Testis (tissue), 3 donors: ENCODE results near the gene RNU6-9. TPM values are rescaled to one million over a fixed set of nuclear protein-coding genes. Genes with fewer than 3 reads are reported as not detected.
A peak's percentile ranks its signal among the peaks of the same experiment; 100 is the strongest.

Experiments used
- DNase-seq: peaks from one replicate; pipeline ENCODE4 v3.0.0-alpha.2; 2019
- H3K27ac ChIP-seq, 2 donors: fragments of 200-600 bp; sonication (generic); one replicate each; pipeline ENCODE4 v1.5.1; 2019
- H3K27me3 ChIP-seq: fragments of 200-600 bp; sonication (generic); one replicate; pipeline ENCODE4 v1.5.1; 2019
- H3K36me3 ChIP-seq: fragments of 200-600 bp; sonication (generic); one replicate; pipeline ENCODE4 v1.5.1; 2017; ENCODE audit warnings: low read depth; ENCODE audit errors: missing control alignments
- H3K4me1 ChIP-seq: fragments of 200-600 bp; sonication (generic); one replicate; pipeline ENCODE4 v1.5.1; 2019
- H3K4me3 ChIP-seq, 2 donors: fragments of 200-600 bp; sonication (generic); one replicate each; pipeline ENCODE4 v1.5.1; 2017 to 2019
- H3K9me3 ChIP-seq: fragments of 200-600 bp; sonication (generic); one replicate; pipeline ENCODE4 v1.5.1; 2017
- CTCF ChIP-seq, 3 experiments: fragments of 450-650 bp in 2 of 3; fragments of 200-600 bp in 1 of 3; sonication (generic) in 1 of 3; IDR thresholded peaks; one replicate each; pipeline ENCODE4 v1.5.1; 2016 to 2019; ENCODE audit warnings: antibody characterized with exemption in 3 of 3, mild to moderate bottlenecking in 2 of 3, moderate library complexity in 1 of 3
- POLR2A ChIP-seq: fragments of 450-650 bp; IDR thresholded peaks from one replicate; pipeline ENCODE4 v1.6.1; 2017; ENCODE audit warnings: antibody characterized with exemption, mild to moderate bottlenecking, moderate library complexity
- WGBS, 2 donors: methylation state at CpG; one replicate each; pipeline ENCODE4 v1.1.5; 2018; 5-methylcytosine and 5-hydroxymethylcytosine counted together
- intact Hi-C: fragments of 100-400 bp; cut with DNase I; formaldehyde crosslinking; loops from one replicate; pipeline ENCODE4 v1.15.1; 2023; ENCODE audit warnings: low total_unique reads
- polyA plus RNA-seq: library from polyadenylated mRNA; stranded (reverse); fragments of 350-450 nt; fragmentation: Illumina TruSeq; extraction: RNeasy Lipid Tissue Mini Kit (QIAGEN cat#74804); gene quantifications from one replicate; pipeline ENCODE4 v1.2.3, GENCODE V29; 2014; ENCODE audit warnings: low read depth, low replicate concordance; ENCODE audit not compliant: insufficient read depth
- total RNA-seq, 2 donors: library from RNA; depleted of rRNA; stranded (reverse); fragments of >200 nt; gene quantifications; one replicate each; pipeline ENCODE4 v1.2.3, GENCODE V29; 2016

The RNU6-9 gene
- total and polyA plus RNA-seq, 3 donors from 2014 or later: not detected

- Histone ChIP-seq H3K4me1 (peaks cover 32% of the 10 kb centered on the region), H3K27ac (peak overlapping the region in 1 of 2 donors; percentile 43), H3K9me3 (no peaks in the 10 kb centered on the region), H3K27me3 (no peaks in the 10 kb centered on the region), H3K4me3 (no peak overlapping the region), H3K36me3 (no peaks in the 10 kb centered on the region)
- 27 to 54% methylated on average over 5 to 31 of the region's 31 CpGs for WGBS, 2 donors
- peak; percentile 71 for DNase-seq
- no peak for TF ChIP-seq POLR2A
- no peak for TF ChIP-seq CTCF (IDR thresholded peaks at IDR 0.05)
- intact Hi-C loops: no loop called here
Measured at GRCh38 chr19:934865-935479, 41.7 kb downstream of the RNU6-9 start.

GRCh38 chr19:936175-936546, 42.9 kb downstream of the RNU6-9 start:
- Histone ChIP-seq H3K4me1 (peaks cover 38% of the 10 kb centered on the region), H3K27ac (no peak overlapping the region), H3K9me3 (no peaks in the 10 kb centered on the region), H3K4me3 (no peak overlapping the region), H3K27me3 (no peaks in the 10 kb centered on the region), H3K36me3 (no peaks in the 10 kb centered on the region)
- no peak for TF ChIP-seq POLR2A
- TF ChIP-seq CTCF (IDR thresholded peaks at IDR 0.05): no peak
- intact Hi-C loops: no loop called here
- WGBS, 2 donors: 98 to 99% methylated on average over 9 to 10 of the region's 10 CpGs
- no peak for DNase-seq

- intact Hi-C loops: no loop called here
- Histone ChIP-seq H3K4me3 (no peak overlapping the region), H3K27ac (no peak overlapping the region), H3K9me3 (no peaks in the 10 kb centered on the region), H3K4me1 (peaks cover 39% of the 10 kb centered on the region), H3K27me3 (no peaks in the 10 kb centered on the region), H3K36me3 (no peaks in the 10 kb centered on the region)
- TF ChIP-seq CTCF (IDR thresholded peaks at IDR 0.05) (no peak), POLR2A (no peak)
- WGBS, 2 donors: 92 to 95% methylated on average over 16 of the region's 16 CpGs
- no peak for DNase-seq
Measured at GRCh38 chr19:937259-937694, 44.0 kb downstream of the RNU6-9 start.

GRCh38 chr19:938233-938923, 45.1 kb downstream of the RNU6-9 start:
- no peak overlapping the region for H3K4me3 ChIP-seq
- DNase-seq: no peak
- H3K9me3 ChIP-seq: no peaks in the 10 kb centered on the region
- H3K4me1 ChIP-seq: peaks cover 30% of the 10 kb centered on the region
- H3K36me3 ChIP-seq: no peaks in the 10 kb centered on the region
- intact Hi-C loops: no loop called here
- H3K27me3 ChIP-seq: no peaks in the 10 kb centered on the region
- TF ChIP-seq CTCF (IDR thresholded peaks at IDR 0.05): no peak
- no peak for TF ChIP-seq POLR2A
- 90 to 93% methylated on average over 17 to 23 of the region's 23 CpGs for WGBS, 2 donors
- H3K27ac ChIP-seq: no peak overlapping the region
